Left lung (tissue), 10 donors: ENCODE results near the gene WNT9A. TPM values are rescaled to one million over a fixed set of nuclear protein-coding genes. Genes with fewer than 3 reads are reported as not detected.

Source experiments
- ATAC-seq: fragments of 200-7000 bp; cut with Tn5 transposase; one replicate; pipeline ENCODE4 v1.9.1; 2020; ENCODE audit warnings: moderate library complexity
- DNase-seq, 4 donors: peaks; one replicate each; pipeline ENCODE4 v3.0.0-alpha.2; 2013 to 2020
- H3K27ac ChIP-seq, 2 donors: fragments of 200-600 bp; sonication (generic) in 1 of 2; one replicate each; pipeline versions ENCODE4 v1.5.0 to v1.8.0; 2020 to 2021
- H3K27me3 ChIP-seq, 2 donors: fragments of 200-600 bp; sonication (generic) in 1 of 2; one replicate each; pipeline versions ENCODE4 v1.5.0 to v1.8.0; 2020 to 2021
- H3K36me3 ChIP-seq, 2 donors: fragments of 200-600 bp; sonication (generic) in 1 of 2; one replicate each; pipeline versions ENCODE4 v1.5.0 to v1.8.0; 2020 to 2021
- H3K4me1 ChIP-seq, 2 donors: fragments of 200-600 bp; one replicate each; pipeline ENCODE4 v1.8.0; 2021
- H3K4me3 ChIP-seq, 2 donors: fragments of 200-600 bp; sonication (generic) in 1 of 2; one replicate each; pipeline versions ENCODE4 v1.5.0 to v1.8.0; 2020 to 2021; ENCODE audit warnings: mild to moderate bottlenecking in 1 of 2
- H3K9me3 ChIP-seq, 2 donors: fragments of 200-600 bp; sonication (generic) in 1 of 2; one replicate each; pipeline versions ENCODE4 v1.5.0 to v1.8.0; 2020 to 2021
- CTCF ChIP-seq, 2 donors: fragments of 200-600 bp; sonication (generic) in 1 of 2; IDR thresholded peaks; one replicate each; pipeline versions ENCODE4 v1.5.0 to v1.8.0; 2021; ENCODE audit warnings: antibody characterized with exemption in 2 of 2
- intact Hi-C, 2 donors: fragments of 100-400 bp; cut with DNase I; formaldehyde crosslinking; loops; one replicate each; pipeline versions ENCODE4 v1.11.2 to v1.14.2; 2022
- polyA plus RNA-seq, 6 donors: library from polyadenylated mRNA; unstranded; fragments of 120-200 nt; gene quantifications; one replicate each; pipeline ENCODE4 v1.2.1, GENCODE V29; 2013; ENCODE audit not compliant: insufficient read length in 6 of 6
- total RNA-seq, 2 donors: library from RNA; stranded (reverse); fragmentation: NEBNext Ultra II Directional; extraction: Animal tissue kit (Norgen Biotek cat#: 25700); gene quantifications; one replicate each; pipeline ENCODE4 v1.2.1, GENCODE V29; 2021
- donor health status: DM: no; HTN: yes; CAD: no.
- donor health status: DM: no; HTN: no; CAD: no.

WNT9A gene
- total and polyA plus RNA-seq, 8 donors: 2.1 to 8.5 (median 2.9) TPM

DNA sequence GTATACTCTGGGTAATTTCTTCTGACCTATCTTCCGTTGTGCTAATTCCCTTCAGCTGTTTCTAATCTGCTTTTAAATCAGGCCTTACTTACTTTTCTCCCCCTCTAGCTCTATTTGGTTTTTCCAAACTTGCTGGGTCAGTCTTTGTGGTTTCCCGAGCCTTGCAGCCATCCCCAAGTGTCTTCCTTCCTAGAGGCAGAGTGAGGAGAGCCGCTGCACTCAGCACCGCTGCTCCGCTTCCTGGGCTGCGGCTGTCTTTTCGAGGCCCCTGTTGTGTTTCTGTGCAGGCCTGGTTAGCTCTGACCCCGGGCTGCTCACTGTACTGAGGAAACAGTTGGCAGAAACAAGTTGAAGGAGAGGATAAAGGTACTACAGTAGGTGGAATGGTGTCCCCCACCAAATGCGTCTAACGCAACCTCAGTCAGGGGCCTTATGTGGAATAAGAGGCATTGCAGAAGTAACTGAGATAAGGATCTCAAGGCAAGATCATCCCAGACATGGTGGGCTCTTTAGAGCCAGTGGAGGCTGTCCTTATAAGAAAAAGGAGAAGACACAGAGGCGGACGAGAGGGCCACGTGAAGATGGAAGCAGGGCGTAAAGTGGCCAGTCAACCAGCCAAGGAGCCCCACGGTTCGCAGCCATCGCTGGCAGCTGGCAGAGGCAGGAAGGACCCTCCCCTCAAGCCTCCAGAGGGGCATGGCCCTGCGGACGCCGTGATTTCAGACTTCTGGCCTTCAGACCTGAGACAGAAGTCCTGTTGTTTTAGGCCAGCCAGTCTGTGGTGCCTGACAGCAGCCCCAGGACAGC, 10.5 kb downstream of the WNT9A start:
- H3K36me3 ChIP-seq: no peaks in the 10 kb centered on the region
- peak in 2 of 4 donors; percentile 18 to 40 for DNase-seq
- no peak for TF ChIP-seq CTCF (IDR thresholded peaks at IDR 0.05)
- no peaks in the 10 kb centered on the region for H3K4me1 ChIP-seq
- intact Hi-C loops: no loop called here
- H3K9me3 ChIP-seq: no peaks in the 10 kb centered on the region
- no peak overlapping the region for H3K27ac ChIP-seq
- H3K27me3 ChIP-seq: no peaks in the 10 kb centered on the region
- ATAC-seq: no peak
- H3K4me3 ChIP-seq: no peak overlapping the region

GRCh38 chr1:227935826-227936225, 11.9 kb downstream of the WNT9A start:
- intact Hi-C loops: no loop called here
- Histone ChIP-seq H3K36me3 (no peaks in the 10 kb centered on the region), H3K9me3 (no peaks in the 10 kb centered on the region), H3K4me1 (no peaks in the 10 kb centered on the region), H3K27me3 (no peaks in the 10 kb centered on the region), H3K27ac (no peak overlapping the region), H3K4me3 (no peak overlapping the region)
- DNase-seq (peak in 1 of 4 donors; percentile 4), ATAC-seq (no peak)
- no peak for TF ChIP-seq CTCF (IDR thresholded peaks at IDR 0.05)

DNA sequence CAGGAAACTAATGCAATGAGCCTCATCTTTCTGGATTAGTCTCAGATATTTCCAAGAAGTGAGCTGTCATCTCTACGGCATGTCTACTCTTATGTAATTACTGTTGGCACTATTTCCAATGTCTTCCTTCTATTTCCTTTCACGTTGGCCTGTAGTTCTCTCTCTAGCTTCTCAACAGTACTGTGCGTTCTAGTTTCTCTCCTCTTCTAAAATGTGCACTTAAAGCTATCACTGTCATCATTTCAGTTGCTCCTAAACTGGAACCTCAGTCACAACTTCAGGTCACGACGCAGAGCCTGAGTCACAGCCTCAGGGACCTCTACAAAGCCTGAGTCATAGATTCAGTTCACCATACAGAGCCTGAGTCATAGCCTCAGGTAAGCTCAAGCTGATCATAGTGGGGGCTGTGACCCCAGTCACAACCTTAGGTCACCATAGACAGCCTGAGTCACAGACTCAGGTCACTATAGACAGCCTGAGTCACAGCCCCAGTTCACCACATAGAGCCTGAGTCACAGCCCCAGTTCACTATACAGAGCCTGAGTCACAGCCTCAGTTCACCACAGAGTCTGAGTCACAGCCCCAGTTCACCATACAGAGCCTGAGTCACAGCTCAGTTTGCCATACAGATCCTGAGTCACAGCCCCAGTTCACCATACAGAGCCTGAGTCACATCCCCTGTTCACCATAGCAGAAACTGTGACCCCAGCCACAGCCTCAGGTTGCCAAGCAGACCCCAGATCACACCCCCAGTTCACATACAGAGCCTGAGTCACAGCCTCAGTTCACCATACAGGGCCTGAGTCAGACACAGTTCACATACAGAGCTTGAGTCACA, 13.0 kb downstream of the WNT9A start:
- ATAC-seq (peak; percentile 56), DNase-seq (peak in 1 of 4 donors; percentile 7)
- Histone ChIP-seq H3K27me3 (no peaks in the 10 kb centered on the region), H3K4me3 (no peak overlapping the region), H3K36me3 (no peaks in the 10 kb centered on the region), H3K9me3 (no peaks in the 10 kb centered on the region), H3K4me1 (no peaks in the 10 kb centered on the region), H3K27ac (peak overlapping the region in 1 of 2 donors; percentile 33)
- intact Hi-C loops: no loop called here
- TF ChIP-seq CTCF (IDR thresholded peaks at IDR 0.05): no peak

DNA sequence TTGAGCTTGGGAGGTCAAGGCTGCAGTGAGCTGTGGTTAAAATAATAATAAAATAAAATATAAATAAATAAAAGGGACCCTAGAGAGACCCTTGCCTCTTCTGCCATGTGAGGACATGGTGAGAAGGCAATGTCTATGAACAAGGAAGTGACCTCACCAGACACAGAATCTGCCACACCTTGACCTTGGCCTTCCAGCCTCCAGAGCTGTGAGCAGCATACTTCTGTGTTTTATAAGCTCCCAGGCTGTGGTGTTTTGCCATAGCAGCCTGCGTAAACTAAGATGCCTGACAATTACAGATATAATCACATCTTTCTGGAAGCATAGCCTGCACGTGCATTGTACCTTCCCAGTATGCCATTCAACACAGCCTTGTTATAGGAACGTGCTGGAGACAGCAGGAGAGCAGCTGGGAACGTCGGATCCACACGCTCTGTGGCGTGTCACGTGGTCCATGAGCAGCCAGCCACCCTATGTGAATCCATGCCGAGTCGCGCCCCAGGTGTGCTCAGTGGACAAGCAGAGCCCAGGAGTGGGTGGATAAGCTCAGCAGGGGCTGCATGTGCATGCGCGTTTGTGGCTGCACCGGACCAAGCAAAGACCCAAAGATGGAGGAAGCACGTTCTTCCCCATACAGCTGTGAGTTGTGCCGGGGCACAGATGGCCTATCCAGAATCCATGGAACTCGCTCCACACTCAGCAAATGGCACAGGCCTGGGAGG, 17.8 kb downstream of the WNT9A start:
- no peaks in the 10 kb centered on the region for H3K36me3 ChIP-seq
- intact Hi-C loops: no loop called here
- no peak overlapping the region for H3K27ac ChIP-seq
- H3K4me1 ChIP-seq: no peaks in the 10 kb centered on the region
- H3K9me3 ChIP-seq: no peaks in the 10 kb centered on the region
- ATAC-seq: no peak
- DNase-seq: peak in 1 of 4 donors; percentile 70
- TF ChIP-seq CTCF (IDR thresholded peaks at IDR 0.05): no peak
- H3K4me3 ChIP-seq: no peak overlapping the region
- no peaks in the 10 kb centered on the region for H3K27me3 ChIP-seq
